Stimulated activated CD4-positive, alpha-beta T cell treated with anti-CD3 and anti-CD28 coated beads, Interleukin-4, amount 100 ng/mL, for 1 hour (primary cell): ENCODE measurements around the gene NUDT3.
"Not testable (repeated sequence)": the region's sequence is repeated elsewhere in the genome, so short reads cannot be mapped to it uniquely, and the experiment has no call there.

Experiments
- DNase-seq: peaks from one replicate; pipeline ENCODE4 v3.0.0-alpha.2; 2020

The NUDT3 gene

DNA sequence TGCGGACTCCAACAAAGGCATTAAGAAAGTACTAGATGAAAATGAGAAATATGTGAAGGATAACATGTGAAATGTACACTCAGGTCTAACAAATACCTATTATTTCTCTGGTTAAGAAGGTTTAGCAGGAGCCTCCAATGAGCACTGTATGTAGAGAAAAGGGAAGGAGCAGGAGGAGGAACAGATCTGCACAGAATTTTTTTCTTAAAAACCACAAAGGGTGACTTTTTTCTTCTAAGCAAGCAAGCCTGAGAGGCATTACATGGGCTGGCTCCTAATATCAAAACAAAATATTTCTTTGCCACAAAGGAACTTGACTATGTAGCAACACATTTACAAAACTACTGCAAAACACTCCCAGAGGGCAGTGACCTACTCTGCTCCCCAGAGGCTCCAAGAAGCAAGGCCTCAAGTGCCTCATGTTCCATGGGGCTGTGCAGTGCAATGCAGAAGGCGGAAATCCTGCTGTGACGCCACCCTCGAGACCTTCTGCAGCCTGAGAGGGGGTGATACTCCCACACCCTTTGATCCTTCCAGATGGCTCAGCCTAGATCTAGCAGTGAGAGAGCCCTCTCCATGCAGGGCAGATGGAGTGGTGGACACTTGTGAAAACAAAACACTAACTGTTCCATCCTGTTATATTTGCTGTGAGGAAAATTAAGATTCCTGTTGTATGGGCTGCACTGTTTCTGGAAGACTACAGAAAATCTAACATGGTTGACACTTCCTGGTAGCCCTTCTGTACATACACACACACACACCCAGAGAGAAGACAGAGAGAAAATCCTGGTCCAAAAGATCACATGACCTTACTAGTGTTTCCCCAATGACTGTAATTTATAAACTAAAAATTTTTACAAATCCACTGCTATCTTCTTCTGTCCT is 107.7 kb downstream of the NUDT3 start:
- no peak for DNase-seq

DNA sequence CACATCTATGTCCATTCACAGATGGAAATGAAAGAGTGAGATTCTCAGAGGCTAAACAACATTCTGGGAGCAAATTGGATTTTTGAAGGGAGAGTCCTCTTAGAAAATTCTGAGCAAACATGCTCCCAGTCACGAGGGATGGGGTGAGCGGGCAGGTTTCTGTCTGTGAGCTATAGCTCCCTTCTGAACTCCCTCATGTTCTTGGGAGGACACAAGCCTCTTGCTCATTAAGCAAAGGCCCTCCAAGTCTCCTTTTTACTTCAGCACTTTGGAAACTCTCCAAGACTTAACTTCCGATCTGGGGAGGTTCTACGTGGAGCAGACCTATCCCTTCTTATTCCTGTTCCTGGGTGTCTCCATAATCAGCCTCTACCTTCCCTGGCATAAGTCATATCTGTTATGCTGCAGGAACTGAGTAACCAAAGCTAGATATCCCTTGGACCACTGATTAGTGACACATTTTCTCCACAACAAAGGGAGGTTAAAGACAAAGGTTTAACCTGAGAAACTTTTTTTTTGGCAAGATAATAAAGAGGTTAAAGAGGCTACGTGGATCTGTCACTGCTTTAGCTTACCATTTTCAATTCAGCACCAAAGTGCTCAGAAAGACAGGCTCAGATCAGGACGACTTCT is 110.7 kb downstream of the NUDT3 start:
- no peak for DNase-seq

DNA sequence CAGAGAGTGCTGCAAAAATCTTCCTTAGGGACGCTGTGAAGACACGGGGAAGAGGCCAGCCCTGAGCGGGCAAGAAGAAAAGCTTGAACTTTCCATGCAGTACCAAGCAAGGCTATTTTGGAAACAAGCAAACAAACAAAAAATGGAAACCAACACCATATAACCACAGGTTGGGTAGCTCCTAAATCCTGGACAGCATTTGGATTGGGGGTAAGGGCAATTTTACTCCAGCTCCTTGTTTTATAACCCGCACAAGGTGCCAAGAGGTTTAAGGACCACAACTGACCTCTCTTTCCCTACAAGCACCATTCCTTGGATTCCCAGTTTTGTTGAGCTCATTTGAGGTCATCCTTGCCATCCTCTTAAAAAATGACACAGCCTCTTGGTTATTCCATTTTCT is 112.3 kb downstream of the NUDT3 start:
- no peak for DNase-seq

DNA sequence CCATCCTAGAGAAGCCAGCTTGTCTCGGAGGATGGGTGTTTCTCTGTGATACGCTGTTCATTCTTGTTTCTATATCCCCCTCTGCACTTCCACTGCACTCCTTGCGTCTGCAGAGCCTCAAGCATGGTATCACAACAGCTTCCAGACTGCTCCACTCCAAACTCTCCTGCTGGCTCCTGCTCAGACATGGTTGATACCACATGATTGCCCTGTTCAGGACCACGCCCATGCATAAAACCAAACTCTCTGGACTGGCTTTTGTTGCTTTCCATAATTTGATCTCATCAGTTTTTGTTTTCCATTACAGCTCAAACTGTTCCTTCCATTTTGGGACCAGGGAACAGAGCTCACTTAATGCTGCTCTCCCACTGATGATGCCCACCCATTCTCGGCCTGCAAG is 113.6 kb downstream of the NUDT3 start:
- DNase-seq: no peak

DNA sequence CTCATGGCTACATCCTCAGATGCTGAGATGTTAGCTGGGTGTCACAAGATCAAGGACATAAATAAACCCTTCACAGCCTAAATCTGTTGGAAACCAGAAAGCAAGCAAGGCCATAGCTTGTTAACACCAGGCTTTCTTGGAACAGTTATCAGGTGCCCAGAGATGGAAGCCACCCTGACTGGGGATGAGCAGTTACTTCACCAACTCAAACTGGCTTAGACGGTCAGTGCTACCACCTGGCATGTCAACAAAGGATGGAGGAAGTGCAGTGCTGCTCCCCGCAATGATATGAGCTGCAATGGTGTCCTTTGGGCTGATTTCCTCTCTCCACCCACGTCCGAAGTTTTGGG is 114.7 kb downstream of the NUDT3 start:
- DNase-seq: no peak

DNA sequence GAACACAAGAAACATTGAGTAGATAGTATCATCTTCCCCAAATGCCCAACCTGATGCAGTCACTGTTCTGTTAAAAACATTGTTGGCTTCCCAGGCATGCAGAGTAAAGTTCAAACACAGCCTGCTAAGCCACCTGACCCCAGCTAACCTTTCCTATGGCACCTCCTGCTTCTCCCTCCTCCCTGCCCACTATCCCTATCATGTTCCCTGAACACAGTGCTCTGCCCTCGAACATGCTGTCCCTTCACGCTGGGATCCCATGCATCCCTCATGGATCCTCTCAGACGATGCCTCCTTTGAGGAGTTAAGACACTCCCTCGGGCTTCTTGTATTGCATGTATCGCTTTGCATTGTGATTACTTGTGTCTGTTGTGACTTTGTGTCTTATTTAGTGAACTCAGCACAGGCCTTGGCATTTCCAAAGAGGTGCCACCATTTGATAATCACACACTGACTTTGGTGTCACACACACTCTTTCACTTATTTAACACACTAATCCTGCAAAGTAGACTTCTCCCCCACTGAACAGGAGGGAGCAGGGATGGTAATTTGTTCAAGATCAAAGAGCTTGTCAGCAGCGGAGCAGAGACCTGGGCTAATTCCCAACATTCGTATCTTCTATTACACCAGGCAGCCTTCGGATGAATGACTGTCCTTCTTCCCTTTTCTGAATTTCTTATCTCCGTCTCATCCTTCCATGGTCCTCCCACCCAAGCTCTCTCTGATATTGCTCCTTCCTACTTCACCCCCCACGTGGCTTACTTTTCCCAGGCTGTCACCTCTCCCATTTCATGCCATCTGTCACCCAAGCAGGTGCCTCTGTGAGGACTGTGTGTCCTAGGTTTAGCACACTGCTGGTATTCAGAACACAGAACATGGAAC is 115.3 kb downstream of the NUDT3 start:
- no peak for DNase-seq

DNA sequence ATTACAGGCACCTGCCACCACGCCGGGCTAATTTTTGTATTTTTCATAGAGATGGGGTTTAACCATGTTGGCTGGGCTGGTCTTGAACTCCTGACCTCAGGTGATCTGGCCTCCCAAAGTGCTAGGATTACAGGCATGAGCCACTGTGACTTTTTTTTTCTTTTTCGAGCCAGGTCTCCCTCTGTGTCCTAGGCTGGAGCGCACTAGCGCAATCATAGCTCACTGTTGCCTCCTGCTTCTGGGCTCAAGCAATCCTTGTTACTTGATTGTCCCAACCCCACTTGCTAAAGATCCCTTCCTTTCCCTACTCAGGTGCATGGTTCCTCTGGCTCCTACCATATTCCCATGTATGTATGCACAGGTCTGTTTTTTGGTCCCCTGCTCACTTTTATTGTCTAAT is 116.3 kb downstream of the NUDT3 start:
- DNase-seq: no peak

DNA sequence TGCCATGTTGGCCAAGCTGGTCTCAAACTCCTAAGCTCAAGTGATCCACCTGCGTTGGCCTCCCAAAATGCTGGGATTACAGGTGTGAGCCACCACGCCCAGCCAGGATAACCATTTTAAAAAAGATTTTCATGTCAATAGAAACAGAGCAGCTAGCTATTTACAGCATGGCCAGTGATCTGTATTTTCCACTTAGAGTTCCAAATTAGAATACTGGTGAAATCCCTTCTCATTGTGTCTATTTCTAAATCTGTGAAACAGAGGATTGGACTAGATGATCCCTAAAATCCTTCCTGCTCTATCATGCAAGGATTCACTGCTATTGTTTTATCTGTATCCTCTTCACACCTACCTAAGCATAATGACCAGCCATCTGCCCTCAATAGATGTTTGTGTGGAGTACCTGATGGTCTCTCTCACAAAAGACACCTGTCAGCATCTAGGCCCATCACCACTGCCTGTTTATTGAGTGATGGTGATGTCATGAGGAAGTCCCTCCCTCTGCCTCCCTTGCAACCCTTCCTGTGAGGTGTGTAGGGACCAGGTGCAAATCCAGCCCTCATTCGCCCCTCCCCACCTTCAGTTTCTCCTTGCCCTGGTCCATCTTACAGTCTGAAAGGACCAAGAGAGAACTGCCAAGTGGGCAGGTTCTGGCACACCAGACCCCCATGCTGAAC is 117.2 kb downstream of the NUDT3 start:
- DNase-seq: no peak

DNA sequence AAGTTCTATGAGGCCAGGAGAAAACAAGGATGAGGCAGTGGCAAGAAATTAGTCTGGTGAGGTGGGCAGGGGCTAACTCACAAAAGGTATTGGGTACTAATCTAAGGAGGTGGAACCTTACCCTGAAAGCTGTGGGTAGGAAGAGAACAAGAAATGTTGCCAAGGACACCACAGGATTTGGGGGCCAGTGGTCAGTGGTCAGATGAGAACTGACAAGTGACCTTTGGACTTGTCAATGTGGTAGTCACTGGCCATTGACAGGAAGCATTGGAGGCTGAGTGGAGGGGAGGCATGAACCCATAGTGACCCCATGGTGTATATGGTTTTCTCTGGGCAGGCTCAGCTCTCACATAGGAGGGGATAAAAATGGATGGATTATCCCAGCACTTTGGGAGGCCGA is 118.3 kb downstream of the NUDT3 start:
- no peak for DNase-seq

DNA sequence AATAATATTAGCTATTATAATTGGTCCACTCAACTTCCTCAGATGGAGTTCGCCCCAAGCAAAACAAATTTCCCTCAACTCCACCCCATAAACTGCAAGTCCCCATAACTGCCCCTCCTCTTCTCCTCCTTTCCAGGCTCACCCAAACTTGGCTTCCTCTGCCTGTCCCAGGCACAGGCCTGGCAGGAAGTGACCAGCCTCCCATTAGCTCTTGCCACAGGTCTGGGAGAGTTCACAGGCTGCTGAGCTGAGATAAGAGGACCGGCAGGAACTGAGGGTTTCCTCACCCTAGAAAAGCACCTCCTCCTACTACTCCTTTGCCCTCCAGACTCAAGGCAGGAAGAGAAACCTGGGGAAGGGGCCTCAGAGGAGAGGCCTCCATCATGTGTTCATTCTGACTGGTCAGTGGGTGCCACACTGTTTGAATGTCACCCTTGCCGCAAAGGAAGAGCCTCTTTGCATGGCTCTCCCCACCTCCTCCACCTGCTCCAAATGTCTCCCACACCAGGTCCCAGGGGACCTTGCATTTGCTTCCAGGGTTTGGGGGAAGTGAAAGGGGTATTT is 119.1 kb downstream of the NUDT3 start:
- no peak for DNase-seq

DNA sequence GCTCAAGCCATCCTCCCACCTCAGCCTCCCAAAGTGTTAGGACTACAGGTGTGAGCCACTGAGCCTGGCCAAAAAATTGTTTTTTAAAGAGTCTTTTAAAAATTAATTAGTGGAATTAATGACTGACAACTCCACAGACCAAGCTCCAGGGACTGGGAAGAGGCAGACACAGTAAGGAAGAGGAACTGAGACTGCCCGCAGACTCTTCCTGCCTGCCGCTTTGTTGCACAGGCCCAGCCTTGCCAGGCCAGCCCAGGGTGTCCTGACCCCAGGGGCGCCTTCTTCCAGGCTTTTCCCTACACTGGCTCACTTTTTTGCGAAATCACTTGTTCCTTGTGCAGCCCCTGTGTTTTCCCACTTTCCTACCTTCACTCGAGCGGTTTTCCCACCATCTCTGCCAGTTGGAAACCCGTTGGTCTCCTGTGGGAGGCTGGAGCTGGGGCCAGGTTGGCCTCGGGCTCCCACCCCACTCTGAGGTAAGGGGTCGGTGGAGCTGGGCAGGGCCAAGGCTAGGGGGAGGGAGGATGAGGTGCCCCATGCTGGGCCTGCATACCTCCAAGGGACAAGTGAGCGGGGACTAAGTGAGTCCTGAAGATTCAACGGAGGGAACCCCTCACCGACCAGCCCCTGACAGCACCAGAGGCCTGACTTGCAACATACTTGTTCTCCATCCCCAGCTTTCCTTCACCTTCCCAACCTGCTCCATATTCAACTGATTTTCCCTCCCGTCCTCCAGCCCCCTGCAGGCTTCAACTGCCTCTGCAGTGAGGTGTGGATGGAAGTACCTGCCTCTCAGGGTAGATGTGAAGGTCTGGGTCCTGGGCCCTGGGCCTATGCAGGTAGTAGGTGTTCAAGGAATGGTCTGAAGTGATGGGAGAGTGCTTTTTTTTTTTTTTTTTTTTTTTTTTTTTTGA is 120.2 kb downstream of the NUDT3 start:
- no peak for DNase-seq

DNA sequence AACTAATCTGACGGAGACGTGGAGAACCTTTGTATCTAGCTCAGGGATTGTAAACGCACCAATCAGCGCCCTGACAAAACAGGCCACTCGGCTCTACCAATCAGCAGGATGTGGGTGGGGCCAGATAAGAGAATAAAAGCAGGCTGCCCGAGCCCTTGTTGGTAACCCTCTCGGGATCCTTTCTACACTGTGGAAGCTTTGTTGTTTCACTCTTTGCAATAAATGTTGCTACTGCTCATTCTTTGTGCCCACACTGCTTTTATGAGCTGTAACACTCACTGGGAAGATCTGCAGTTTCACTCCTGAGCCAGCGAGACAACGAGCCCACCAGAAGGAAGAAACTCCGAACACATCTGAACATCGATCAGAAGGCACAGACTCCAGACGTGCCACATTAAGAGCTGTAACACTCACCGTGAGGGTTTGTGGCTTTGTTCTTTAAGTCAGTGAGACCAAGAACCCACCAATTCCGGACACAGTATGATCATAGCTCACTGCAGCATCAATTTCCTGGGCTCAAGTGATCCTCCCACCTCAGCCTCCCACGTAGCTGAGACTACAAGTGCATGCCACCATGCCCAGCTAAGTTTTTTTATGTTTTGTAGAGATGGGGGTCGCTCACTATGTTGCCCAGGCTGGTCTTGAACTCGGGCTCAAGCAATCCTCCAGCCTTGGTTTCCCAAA is 122.7 kb downstream of the NUDT3 start:
- DNase-seq: not testable (repeated sequence)

DNA sequence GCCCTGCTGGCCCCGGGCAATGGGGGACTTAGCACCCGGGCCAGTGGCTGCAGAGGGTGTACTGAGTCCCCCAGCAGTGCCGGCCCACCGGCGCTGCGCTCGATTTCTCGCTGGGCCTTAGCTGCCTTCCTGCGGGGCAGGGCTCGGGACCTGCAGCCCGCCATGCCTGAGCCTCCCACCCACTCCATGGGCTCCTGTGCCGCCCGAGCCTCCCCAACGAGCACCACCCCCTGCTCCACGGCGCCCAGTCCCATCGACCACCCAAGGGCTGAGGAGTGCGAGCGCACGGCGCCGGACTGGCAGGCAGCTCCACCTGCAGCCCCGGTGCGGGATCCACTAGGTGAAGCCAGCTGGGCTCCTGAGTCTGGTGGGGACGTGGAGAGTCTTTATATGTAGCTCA is 123.3 kb downstream of the NUDT3 start:
- not testable (repeated sequence) for DNase-seq

DNA sequence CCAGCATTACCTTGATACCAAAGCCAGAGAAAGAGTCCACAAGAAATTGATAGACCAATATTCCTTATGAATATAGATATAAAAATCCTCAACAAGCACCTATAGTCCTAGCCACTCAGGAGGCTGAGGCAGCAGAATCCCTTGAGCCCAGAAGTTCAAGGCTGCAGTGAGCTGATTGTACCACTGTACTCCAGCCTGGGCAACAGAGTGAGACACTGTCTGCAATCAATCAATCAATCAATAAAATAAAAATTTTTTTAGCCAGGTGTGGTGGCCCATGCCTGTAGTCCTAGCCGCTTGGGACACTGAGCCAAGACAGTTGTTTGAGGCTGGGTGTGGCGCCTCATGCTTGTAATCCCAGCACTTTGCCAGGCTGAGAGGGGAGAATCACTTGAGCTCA is 124.7 kb downstream of the NUDT3 start:
- DNase-seq: no peak

DNA sequence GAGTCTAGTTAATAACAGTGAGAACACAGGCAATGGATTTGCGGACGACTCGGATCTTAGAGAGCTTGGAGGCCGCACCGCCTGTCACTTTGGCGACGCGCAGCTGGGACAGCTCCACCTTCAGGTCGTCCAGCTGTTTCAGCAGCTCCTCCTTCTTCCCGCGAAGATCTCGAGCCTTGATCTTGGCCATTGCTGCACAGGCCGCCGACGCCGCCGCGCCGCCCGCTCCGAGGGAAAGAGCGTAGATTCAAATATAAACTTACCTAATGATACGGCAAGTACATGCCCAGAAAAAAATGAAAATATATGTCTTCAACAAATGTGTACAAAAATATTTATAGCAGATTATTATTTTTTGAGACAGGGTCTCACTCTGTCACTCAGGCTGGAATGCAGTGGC is 129.0 kb downstream of the NUDT3 start:
- DNase-seq: not testable (repeated sequence)

DNA sequence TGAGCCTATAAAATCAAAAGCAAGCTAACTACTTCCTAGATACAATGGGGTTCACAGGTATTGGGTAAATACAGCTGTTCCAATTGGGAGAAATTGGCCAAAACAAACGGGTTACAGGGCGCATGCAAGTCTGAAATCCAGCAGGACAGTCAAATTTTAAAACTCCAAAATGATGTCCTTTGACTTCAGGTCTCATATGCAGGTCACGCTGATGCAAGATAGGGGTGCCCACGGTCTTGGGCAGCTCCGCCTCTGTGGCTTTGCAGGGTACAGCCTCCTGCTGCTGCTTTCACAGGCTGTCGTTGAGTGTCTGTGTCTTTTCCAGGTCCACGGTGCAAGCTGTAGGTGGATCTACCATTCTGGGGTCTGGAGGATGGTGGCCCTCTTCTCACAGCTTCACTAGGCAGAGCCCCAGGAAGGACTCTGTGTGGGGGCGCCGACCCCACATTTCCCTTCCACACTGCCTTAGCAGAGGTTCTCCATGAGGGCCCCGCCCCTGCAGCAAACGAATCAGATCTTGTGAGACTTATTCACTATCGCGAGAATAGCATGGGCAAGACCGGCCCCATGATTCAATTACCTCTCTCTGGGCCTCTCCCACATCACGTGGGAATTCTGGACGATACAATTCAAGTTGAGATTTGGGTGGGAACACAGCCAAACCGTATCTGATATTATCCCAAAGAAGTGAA is 131.7 kb downstream of the NUDT3 start:
- DNase-seq: no peak

DNA sequence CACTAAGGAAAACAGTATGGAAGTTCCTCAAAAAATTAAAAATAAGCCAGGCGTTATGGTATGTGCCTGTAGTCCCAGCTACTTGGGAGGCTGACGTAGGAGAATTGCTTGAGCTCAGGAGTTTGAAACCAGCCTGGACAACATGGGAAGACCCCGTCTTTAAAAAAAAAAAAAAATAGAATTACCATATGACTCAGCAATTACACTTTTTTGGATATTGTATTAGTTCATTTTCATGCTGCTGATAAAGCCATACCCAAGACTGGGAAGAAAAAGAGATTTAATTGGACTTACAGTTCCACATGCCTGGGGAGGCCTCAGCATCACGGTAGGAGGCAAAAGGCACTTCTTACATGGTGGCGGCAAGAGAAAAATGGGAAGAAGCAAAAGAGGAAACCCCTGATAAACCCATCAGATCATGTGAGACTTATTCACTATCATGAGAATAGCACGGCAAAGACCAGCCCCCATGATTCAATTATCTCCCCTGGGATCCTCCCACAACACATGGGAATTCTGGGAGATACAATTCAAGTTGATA is 132.9 kb downstream of the NUDT3 start:
- DNase-seq: no peak

DNA sequence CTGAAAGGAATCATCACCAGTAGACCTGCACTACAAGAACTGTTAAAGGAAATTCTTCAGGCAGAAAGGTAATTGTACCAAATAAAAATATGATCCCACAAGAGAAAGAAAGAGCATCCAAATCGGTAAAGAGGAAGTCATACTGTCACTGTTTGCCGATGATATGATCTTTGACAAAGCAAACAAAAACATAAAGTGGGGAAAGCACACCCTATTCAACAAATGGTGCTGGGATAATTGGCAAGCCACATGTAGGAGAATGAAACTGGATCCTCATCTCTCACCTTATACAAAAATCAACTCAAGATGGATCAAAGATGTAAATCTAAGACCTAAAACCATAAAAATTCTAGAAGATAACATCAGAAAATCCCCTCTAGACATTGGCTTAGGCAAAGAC is 140.1 kb downstream of the NUDT3 start:
- not testable (repeated sequence) for DNase-seq

DNA sequence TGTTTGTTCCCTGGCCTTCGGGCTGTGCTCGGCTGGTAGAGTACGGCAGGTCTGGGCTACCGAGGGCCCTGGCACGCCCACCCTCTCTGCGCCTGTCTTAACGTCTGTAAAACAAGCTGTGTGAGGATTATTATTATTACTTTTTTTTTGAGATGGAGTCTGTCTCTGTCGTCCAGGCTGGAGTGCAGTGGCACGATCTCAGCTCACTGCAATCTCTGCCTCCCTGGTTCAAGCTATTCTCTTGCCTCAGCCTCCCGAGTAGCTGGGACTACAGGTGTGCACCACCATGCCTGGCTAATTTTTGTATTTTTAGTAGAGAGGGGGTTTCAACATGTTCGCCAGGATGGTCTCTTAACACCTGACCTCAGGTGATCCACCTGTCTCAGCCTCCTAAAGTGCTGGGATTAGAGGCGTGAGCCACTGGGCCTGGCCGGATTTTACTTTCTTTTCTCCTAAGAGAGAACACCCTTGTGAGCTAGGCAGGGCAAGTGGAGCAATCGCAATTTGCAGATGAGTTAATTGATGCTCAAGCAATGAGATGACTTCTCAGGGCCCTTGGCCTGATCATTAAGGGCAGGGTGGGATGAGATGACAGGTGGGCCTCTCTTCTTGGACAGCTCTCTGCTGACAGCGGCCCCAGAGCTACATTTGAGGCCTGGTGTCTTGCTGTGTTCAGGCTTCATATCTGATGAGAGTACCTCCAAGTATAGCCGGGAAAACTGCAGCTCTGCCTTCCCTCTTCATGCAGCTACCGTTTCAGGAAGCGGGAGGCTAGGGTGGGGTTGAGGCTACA is 142.8 kb downstream of the NUDT3 start:
- no peak for DNase-seq
